SKM-1 (cell line): Measurements from ENCODE around the gene NTHL1.
A peak's percentile ranks its signal among the peaks of the same experiment; 100 is the strongest.

Source experiments
- DNase-seq: peaks from one replicate; lab custom pipeline; 2025; ENCODE audit not compliant: unreplicated experiment; lab: John Stamatoyannopoulos, UW

NTHL1 gene

DNA sequence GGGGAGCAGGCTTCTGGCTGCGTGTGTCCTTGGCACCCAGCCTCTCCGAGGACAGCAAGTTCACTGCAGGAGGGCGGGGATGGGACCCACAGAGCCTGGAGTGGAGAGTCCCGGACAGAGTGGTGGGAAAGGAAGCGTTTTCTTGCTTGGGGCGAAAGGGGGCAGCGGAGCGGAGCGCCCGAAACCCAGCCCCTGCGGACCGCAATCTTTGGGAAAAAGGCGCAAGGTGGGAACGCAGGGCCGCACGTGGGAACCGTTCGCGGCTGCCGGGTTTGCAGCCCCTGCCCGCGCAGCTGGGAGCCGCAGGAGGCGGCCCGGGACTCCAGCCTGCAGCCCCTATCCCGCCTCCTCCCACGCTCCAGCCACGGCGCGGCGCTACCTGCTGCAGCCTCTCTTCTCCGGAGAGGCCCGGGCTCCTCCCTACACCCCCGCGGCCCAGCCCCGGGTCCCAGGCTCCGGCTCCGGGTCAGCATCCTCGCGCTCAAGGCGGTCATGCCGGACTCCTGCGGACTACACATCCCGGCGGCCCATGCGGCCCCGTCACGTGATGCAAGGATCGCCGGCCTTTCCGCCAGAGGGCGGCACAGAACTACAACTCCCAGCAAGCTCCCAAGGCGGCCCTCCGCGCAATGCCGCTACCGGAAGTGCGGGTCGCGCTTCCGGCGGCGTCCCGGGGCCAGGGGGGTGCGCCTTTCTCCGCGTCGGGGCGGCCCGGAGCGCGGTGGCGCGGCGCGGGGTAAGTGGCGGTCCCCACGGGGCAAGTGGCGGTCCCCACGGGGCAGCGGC lies at the start of gene NTHL1, which contains the start of gene TSC2:
TSS of gene NTHL1 (minus strand) at position 505 of the 786 bp plus-strand sequence. CDS start at position 494, 11 bp downstream.
TSS of gene TSC2 (plus strand) at position 656 of the 786 bp plus-strand sequence. CDS start 631 bp downstream, outside the sequence.
- peak; percentile 89 for DNase-seq

DNA sequence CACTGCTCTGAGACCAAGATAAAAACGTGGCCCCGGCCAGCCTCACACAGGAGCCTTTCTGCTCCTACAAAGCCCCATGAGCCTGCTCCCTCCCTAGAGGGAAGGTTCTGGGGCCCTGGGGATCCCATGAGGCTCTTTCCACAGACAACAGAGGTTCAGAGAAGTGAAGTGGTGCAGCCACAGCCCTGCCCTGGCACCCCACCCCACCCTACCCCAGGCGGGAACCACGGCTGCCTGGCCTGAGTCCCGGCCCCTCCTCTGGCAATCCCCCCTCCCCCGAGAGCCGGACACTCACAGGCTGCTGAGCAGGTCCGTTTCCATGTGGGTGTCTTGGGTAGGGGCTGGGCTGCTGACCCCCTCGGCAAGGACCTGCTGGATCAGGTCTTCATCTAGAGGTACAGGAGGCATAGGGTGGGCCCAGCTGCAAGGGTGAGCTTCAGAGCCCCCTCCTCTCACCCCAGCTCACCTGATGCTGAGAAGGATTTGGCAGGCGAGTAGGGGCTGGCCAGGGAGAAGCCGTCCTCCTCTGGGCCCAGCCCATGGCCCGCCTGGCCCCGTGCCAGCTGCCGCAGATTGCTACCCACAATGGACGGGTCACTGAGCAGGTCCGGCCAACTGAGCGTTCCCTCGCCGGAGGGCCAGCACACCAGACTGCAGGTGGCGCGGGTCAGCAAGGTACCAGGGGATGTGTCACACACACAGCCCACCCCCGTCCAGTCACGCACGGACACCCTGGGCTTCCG lies 49.4 kb upstream of the NTHL1 start:
- DNase-seq: no peak

DNA sequence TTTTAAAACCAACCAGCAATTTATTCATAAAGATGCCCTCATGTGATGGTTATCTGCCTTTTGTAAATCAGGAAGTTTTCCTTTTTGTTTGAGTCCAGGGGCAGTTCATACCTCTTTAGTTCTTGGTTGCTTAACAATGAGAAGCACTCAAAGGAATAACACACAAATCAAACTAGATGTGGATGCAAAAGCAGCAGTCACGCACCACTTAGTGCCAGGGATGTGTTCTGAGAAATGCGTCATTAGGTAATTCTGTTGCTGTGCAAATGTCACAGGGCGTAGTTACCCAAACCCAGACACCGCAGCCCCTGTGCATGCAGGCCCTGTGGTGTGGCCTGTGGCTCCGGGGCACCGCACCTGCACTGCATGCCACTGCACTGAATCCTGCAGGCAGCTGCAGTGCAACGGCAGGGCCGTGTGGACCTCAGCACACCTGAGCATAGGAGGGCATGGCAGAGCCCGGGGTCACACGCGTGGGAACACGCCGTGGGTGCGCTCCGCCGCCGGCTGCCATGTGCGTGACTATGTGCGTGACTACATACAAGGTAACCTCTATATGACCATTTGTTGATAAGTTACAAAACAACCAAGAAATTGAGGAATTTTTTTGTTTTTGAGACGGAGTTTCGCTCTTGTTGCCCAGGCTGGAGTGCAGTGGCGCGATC lies 48.4 kb upstream of the NTHL1 start:
- DNase-seq: no peak

DNA sequence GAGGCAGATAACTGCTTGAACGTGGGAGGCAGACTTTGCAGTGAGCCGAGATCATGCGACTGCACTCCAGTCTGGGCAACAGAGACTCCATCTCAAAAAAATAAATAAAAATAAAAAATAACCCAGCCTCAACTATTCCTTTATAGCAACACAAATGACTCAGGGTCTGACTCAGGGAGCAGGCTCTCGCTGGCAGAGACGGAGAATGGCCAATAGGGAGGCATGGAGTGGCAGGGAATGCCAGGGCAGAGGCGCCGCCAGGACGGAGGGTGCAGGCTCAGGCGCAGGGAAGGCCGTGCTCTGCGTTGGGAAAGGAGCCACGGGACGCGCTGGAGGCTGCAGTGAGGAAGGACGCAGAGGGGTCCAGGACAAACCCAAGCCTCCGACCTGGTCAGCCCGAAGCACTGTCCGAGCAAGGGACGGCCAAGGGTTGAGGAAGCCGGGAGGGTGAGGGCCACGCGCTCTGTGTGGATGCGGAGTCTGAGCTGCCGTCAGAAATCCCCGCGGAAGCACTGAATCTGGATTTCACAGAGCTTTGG lies 47.8 kb upstream of the NTHL1 start:
- DNase-seq: no peak

DNA sequence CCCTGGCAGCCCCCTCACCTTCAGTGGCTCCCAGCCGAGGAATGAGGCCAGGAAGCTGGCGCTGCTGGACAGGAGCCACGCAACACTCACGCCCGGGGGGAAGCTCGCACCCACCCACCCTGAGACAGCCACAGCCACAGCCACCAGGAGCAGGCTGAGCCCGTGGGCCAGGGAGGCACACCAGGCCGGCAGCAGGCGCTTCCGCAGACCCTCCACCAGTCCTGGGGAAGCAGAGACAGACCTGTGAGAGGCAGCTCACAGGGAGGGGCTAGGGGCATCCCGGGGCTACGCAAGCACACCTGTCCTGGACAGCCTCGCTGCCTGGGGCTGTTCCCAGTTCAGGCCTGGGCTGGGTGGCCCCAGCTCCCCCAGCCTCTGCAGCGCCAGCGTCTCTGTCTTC lies 46.2 kb upstream of the NTHL1 start:
- DNase-seq: no peak

DNA sequence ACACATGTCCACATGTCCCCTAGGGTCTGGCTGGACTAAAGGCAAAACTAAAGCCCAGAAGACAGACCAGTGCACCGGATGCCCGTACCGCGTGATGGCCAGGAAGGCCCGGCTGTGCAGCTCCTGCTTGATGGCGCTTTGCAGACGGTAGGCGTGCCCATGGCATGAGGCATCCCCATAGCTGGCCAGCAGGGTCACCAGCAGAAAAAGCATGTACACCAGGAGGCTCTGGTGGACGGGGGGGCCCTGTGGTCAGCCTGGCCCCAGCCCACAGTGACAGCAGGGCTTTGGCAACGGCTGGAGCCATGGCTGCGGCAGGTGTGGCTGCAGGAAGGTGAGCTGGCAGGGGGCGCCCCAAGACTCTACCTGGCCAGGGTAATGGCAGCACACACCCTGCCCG lies 45.2 kb upstream of the NTHL1 start:
- DNase-seq: no peak

DNA sequence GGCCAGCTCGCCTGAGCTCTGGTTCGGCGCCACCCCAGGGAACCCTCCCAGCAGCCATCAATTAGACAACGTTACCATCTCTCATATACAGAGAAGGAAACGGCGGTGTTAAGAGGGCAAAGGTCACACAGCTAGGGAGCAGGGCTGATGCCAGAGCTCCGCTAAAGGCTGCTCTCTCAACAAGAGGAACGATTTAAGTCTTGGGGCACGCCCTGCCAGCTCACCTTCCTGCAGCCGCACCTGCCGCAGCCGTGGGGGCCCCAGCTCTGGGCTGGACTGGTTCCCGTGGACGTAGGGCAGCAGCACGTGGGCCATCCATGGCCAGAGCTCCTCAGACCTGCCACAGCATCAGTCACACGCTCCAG lies 44.6 kb upstream of the NTHL1 start:
- no peak for DNase-seq

DNA sequence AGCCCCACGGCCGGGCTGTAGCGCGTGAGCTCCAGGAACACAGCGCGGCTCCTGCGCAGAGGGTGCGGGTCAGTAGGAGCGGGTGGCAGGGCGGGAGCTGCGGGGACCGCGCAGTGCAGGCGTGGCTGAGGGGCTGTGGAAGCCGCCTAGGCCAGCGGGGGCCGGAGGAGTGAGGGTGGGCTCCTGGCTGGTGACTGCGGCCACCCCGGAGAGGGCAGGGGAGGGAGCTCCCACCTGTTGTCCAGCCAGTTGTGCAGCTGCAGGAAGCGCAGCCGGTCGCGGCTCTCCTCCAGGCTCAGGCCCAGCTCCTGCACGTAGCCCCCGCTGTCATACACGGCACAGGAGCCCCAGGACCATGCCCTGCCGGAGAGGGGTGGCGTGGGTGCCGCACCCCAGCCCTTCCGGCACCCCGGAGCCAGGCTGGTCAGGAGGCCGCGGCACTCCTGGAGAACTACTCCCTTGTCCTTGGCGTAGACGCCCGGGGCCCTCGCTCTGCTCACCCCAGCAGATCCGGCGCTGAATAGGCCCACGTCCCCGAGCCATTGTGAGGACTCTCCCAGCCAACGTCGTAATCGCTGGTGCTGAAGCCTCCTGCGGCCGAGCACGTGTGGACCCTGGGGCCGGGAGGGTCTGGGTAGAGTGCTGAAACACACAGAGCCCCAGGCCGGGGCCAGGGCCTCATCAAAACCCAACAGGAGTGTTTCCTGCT lies 44.1 kb upstream of the NTHL1 start:
- DNase-seq: no peak

DNA sequence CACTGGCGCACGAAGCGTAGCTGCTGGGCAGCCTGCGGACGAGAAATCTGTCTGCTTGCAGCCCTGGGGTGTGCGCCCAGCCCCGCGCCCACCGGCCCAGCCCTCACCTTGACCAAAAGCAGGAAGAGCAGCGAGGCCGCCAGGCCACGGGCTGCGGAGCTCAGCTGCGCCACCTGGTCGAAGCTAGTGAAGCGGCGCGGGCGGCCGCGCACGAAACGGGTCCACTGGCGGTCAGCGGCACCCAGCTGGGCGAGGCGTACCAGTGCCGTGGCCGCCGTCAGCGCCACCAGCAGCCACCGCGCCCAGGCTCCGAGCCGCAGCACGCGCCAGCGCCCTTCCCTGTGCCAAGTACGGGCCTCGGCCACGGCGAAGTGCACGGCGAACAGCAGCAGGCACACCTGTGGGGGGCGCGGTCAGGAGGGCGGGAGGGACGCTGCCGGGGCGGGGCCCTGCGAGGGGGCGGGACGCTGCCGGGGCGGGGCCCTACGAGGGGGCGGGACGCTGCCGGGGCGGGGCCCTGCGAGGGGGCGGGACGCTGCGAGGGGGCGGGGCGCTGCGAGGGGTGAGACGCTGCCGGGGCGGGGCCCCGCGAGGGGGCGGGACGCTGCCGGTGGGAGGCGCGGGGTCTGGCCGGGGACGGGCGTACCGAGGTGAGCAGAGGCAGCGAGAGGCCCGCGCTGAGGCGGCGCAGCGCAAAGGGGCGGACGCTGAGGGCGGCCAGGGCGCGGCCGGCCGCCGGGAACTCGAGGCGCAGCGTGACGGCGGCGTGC lies 43.3 kb upstream of the NTHL1 start:
- no peak for DNase-seq

DNA sequence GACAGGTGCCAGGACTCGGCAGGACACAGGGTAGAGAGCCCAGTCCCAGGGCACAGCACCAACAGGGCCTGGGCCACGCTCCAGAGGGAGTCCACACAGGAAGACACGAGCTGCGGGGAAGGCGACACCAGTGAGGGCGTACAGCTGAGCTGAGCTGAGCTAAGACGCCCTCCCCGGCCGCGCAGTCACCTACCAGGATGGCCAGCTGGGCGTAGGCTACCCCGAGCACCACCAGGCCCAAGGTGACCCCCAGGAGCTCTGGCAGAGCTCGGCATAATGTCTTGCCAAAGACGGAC lies 42.8 kb upstream of the NTHL1 start:
- no peak for DNase-seq

DNA sequence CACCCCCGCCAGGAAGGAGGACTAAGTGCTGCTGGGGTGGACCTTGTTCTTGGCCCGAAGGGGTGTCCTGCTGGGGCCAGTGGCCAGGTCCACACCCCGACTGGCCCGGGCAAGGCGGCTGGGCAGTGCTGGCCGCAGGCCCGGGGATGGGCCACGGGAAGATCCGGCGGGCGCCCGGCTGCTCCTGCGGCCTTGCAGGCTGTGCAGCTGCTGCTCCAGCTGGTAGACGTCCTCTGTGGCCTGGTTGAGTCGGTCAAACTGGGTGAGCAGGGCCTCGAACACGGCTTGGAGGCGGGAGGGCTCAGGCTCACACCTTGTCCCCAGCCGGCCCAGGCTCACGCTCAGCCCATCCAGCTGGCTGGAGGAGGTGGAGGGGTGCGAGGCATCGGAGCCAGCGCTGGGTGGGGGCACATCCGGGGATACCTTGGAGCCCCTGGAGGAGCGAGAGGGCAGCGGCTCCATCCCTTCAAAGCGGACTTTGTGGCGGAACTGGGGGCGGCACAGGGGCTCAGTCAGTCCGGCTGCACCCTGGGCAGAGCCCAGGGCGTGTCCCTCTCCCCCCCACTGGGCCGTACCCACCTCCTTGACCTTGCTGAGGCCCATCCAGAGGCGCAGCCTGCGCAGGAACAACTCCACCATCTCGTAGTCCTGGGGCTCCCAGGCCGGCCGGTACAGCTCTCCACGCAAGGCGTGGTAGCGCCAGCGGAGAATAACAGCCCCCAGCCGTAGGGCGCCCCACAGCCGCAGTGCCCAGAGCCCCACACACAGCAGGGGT lies 42.3 kb upstream of the NTHL1 start:
- no peak for DNase-seq

DNA sequence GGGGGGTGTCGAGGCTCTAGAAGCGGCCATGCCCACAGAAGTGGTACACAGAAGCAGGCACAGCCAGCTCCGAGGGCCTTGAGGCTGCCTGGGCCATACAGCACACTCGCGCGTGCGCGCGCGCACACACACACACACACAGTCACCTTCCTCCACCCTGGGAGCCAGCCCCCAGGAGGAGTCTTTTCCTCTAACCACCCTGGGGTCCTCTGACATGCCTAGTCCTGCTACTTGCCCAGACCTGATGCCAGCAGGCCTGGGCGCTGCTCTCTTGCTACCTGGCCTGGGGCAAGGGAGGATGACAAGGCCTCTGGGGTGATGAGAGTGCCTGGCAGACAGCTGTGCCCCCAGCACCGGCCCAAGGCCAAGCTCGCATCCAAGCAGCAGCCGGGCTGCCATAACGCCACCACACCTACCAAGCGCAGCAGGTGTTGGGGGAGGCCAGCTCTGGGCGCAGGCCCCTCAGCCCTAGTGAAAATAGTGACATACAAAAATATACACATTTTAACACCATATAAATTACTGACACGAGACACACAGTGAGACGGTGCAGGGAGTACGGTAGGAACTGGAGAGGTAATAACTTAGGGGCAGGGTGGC lies 41.2 kb upstream of the NTHL1 start:
- DNase-seq: no peak

DNA sequence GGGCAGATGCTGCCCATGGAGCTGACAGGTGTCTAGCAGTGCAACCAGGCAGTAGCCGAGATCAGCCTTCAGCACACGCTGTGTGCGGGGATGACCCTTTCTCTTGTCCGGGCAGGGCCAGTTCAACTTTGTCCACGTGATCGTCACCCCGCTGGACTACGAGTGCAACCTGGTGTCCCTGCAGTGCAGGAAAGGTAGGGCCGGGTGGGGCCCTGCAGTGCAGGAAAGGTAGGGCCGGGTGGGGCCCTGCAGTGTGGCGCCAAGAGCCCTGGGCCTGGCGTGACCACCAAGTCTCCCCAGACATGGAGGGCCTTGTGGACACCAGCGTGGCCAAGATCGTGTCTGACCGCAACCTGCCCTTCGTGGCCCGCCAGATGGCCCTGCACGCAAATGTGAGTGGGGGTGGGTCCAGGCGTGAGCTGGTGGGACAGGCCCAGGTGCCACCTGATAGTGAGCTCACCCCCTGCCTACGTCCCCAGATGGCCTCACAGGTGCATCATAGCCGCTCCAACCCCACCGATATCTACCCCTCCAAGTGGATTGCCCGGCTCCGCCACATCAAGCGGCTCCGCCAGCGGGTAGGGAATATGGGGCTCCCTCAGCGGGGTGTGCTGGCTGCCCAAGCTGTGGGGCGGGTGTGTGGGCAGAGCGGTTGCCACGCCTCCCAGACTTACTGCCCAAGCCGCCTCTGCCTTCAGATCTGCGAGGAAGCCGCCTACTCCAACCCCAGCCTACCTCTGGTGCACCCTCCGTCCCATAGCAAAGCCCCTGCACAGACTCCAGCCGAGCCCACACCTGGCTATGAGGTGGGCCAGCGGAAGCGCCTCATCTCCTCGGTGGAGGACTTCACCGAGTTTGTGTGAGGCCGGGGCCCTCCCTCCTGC lies 40.4 kb upstream of the NTHL1 start:
- DNase-seq: no peak

DNA sequence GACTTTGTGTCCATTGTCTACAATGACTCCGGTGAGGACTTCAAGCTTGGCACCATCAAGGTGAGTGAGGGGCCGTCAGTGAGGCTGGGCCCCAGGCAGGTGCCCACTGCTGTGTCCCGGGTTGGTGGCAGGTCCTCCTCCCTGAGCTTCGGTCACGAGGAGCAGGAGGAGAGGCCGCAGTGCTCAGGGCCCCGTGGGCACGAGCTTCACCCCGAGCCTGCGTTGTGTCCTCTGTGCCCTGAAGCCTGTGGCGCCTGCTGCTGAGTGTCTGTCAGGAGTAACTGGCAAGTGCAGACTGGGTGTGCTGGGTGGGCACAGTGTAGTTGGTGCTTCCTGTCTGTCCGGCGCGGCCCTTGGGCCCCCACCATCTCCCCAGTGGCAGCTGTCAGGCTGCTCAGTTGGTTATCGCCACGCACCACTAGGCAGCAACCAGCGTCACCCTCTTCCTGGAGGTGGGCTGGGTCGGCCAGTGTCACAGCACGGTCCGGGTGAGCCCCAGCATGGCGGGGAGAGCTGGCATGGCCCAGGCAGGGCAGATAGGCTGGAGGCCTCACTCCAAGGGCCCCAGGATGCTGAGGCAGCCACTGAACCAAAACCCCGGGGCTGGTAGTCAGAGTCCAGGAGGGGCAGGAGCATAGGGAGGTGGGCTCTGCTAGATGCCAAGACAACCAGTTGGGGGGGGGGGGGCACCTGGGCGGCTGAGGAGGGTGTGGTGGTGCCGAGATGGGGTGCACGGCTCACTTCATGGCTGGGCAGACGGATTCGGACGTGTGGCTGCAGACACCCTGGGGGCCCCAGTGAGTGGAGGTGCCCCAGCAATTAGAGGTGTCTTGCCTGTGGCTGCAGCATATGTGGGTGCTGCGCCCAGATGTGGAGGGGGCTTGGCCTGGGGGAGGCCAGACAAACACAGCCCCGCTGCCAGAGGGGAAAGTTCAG lies 39.4 kb upstream of the NTHL1 start:
- DNase-seq: no peak

DNA sequence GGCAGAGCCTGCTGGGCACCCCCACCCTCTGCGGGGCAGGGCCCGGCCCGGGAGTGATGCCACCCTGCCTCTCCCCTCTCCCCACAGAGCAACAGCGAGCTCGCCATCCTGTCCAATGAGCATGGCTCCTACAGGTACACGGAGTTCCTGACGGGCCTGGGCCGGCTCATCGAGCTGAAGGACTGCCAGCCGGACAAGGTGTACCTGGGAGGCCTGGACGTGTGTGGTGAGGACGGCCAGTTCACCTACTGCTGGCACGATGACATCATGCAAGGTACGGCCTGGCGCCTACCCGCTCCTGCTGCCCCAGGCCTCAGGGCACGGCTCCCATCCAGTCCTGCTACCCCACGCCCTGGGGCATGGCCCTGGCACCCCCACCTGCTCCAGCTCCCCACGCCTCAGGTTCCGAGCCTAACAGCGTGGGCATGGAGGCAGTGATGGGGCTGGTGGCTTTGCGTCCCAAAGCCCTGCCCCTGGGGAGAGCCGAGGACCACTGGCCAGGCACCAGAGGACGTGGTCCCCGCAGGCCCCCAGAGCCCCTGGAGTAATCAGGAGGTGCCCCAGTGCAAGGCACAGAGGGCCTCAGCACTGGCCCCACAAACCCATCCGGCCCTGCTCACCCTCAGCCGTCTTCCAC lies 38.6 kb upstream of the NTHL1 start:
- DNase-seq: no peak

DNA sequence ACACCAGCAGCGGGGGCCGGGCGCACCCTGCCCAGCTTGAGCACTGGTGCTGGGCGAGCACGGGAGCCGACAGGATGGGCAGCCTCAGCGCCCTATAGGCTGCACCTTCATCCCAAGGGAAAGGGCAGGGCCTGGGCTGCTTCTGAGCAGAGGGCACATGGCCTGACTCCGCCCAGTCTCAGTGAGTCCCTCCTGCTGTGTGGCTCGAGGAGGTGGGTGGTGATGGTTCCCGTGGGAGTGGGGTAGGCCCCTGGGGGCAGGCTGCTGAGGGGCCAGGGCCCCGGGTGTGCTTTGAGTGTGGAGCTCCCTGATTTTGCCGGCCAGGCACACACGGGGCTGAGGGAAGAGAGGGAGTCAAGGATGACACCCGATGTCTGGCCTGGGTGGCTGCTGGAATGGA lies 38.0 kb upstream of the NTHL1 start:
- no peak for DNase-seq
